ENCODE data around the gene AARSD1. TPM values are rescaled to one million over a fixed set of nuclear protein-coding genes. Genes with fewer than 3 reads are reported as not detected.
"Not testable (repeated sequence)": the region's sequence is repeated elsewhere in the genome, so short reads cannot be mapped to it uniquely, and the experiment has no call there.

Gene AARSD1
- total RNA-seq, 1 donor from 2014 or later = 73.9 TPM

GRCh38 chr17:42917236-42917603, 47.0 kb downstream of the AARSD1 start:
- Mint-ChIP-seq H3K27ac (ENCODE audit: unreplicated experiment) (no peak overlapping the region), H3K4me1 (ENCODE audit: low read depth, unreplicated experiment) (no peaks in the 10 kb centered on the region)
- DNase-seq = no peak

GRCh38 chr17:42916388-42917235, 47.6 kb downstream of the AARSD1 start:
- H3K9me3 Mint-ChIP-seq (ENCODE audit: unreplicated experiment); H3K36me3 Mint-ChIP-seq (ENCODE audit: unreplicated experiment); DNase-seq; H3K27ac Mint-ChIP-seq (ENCODE audit: unreplicated experiment); H3K27me3 Mint-ChIP-seq (ENCODE audit: unreplicated experiment); H3K4me1 Mint-ChIP-seq (ENCODE audit: low read depth, unreplicated experiment); H3K4me3 Mint-ChIP-seq (ENCODE audit: unreplicated experiment): not testable (repeated sequence)

More at GRCh38 chr17:42917236-42917603, 47.0 kb downstream of the AARSD1 start:
- Mint-ChIP-seq H3K9me3 (ENCODE audit: unreplicated experiment) (peaks cover 2% of the 10 kb centered on the region), H3K27me3 (ENCODE audit: unreplicated experiment) (no peaks in the 10 kb centered on the region), H3K4me3 (ENCODE audit: unreplicated experiment) (no peak overlapping the region), H3K36me3 (ENCODE audit: unreplicated experiment) (no peaks in the 10 kb centered on the region)
- TF ChIP-seq CTCF (IDR thresholded peaks at IDR 0.05; ENCODE audit: partially characterized antibody, unreplicated experiment) = no peak

- not testable (repeated sequence) for DNase-seq; H3K27me3 Mint-ChIP-seq (ENCODE audit: unreplicated experiment); H3K27ac Mint-ChIP-seq (ENCODE audit: unreplicated experiment); H3K36me3 Mint-ChIP-seq (ENCODE audit: unreplicated experiment); H3K4me3 Mint-ChIP-seq (ENCODE audit: unreplicated experiment); H3K9me3 Mint-ChIP-seq (ENCODE audit: unreplicated experiment); H3K4me1 Mint-ChIP-seq (ENCODE audit: low read depth, unreplicated experiment)
These were observed 49.0 kb downstream of the AARSD1 start for GRCh38 chr17:42915288-42915687.

GRCh38 chr17:42913981-42914617, 50.2 kb downstream of the AARSD1 start:
- H3K27ac Mint-ChIP-seq (ENCODE audit: unreplicated experiment) = no peak overlapping the region
- DNase-seq = no peak
- H3K36me3 Mint-ChIP-seq (ENCODE audit: unreplicated experiment) = no peaks in the 10 kb centered on the region
- no peak for TF ChIP-seq CTCF (IDR thresholded peaks at IDR 0.05; ENCODE audit: partially characterized antibody, unreplicated experiment)
- peaks cover 2% of the 10 kb centered on the region for H3K27me3 Mint-ChIP-seq (ENCODE audit: unreplicated experiment)
- no peaks in the 10 kb centered on the region for H3K4me1 Mint-ChIP-seq (ENCODE audit: low read depth, unreplicated experiment)
- H3K4me3 Mint-ChIP-seq (ENCODE audit: unreplicated experiment) = no peak overlapping the region
- H3K9me3 Mint-ChIP-seq (ENCODE audit: unreplicated experiment) = no peaks in the 10 kb centered on the region

- Mint-ChIP-seq H3K27me3 (ENCODE audit: unreplicated experiment) (peaks cover 2% of the 10 kb centered on the region), H3K4me3 (ENCODE audit: unreplicated experiment) (no peak overlapping the region), H3K36me3 (ENCODE audit: unreplicated experiment) (no peaks in the 10 kb centered on the region), H3K4me1 (ENCODE audit: low read depth, unreplicated experiment) (no peaks in the 10 kb centered on the region), H3K27ac (ENCODE audit: unreplicated experiment) (no peak overlapping the region), H3K9me3 (ENCODE audit: unreplicated experiment) (no peaks in the 10 kb centered on the region)
- no peak for DNase-seq
- TF ChIP-seq CTCF (IDR thresholded peaks at IDR 0.05; ENCODE audit: partially characterized antibody, unreplicated experiment) = no peak
These were observed 50.7 kb downstream of the AARSD1 start for GRCh38 chr17:42913522-42913921.

Measured in glutamatergic neuron (in vitro differentiated cells).